Mesendoderm (in vitro differentiated cells): ENCODE measurements around the gene EFCAB10.

ENCODE experiments used
- DNase-seq: peaks from one replicate; pipeline ENCODE4 v3.0.0; 2013
- H2AK5ac ChIP-seq: 2 replicates; pipeline ENCODE4 v1.6.1; 2013; ENCODE audit warnings: low read length, inconsistent platforms
- H2BK120ac ChIP-seq: 2 replicates; pipeline ENCODE4 v1.6.1; 2013; ENCODE audit warnings: low read depth, mild to moderate bottlenecking, low read length, moderate library complexity, mixed read lengths
- H2BK15ac ChIP-seq: replicated peaks from 2 replicates; pipeline ENCODE4 v1.6.1; 2013; ENCODE audit warnings: low read depth, mild to moderate bottlenecking, moderate library complexity
- H2BK5ac ChIP-seq: 2 replicates; pipeline ENCODE4 v1.6.1; 2013; ENCODE audit warnings: low read length, inconsistent platforms
- H3K18ac ChIP-seq: 2 replicates; pipeline ENCODE4 v1.6.1; 2013; ENCODE audit warnings: mild to moderate bottlenecking, low read length, mixed read lengths
- H3K23ac ChIP-seq: one replicate; pipeline ENCODE4 v1.6.1; 2013; ENCODE audit warnings: low read length
- H3K27ac ChIP-seq: 2 replicates; pipeline ENCODE4 v1.5.1; 2013; ENCODE audit warnings: low read depth, mild to moderate bottlenecking, inconsistent platforms, low read length, moderate library complexity
- H3K27me3 ChIP-seq: 2 replicates; pipeline ENCODE4 v1.6.1; 2013; ENCODE audit warnings: low read length, control low read depth, mild to moderate bottlenecking, inconsistent platforms; ENCODE audit not compliant: insufficient read depth, poor library complexity
- H3K36me3 ChIP-seq: 2 replicates; pipeline ENCODE4 v1.6.1; 2013; ENCODE audit warnings: low read length, inconsistent platforms; ENCODE audit not compliant: control insufficient read depth, insufficient read depth
- H3K4ac ChIP-seq: one replicate; pipeline ENCODE4 v1.6.1; 2013; ENCODE audit warnings: low read depth, mild to moderate bottlenecking, low read length, moderate library complexity
- H3K4me1 ChIP-seq: 2 replicates; pipeline ENCODE4 v1.6.1; 2013; ENCODE audit warnings: low read depth, low read length, inconsistent platforms; ENCODE audit not compliant: control insufficient read depth
- H3K4me2 ChIP-seq: 2 replicates; pipeline ENCODE4 v1.6.1; 2013; ENCODE audit warnings: low read length
- H3K4me3 ChIP-seq: 2 replicates; pipeline ENCODE4 v1.5.1; 2013; ENCODE audit warnings: mild to moderate bottlenecking, low read length
- H3K56ac ChIP-seq: one replicate; pipeline ENCODE4 v1.6.1; 2013; ENCODE audit warnings: low read length
- H3K79me1 ChIP-seq: 2 replicates; pipeline ENCODE4 v1.6.1; 2013; ENCODE audit warnings: low read length, inconsistent platforms
- H3K79me2 ChIP-seq: 2 replicates; pipeline ENCODE4 v1.6.1; 2013; ENCODE audit warnings: mild to moderate bottlenecking, low read length; ENCODE audit not compliant: control insufficient read depth, insufficient read depth
- H3K9ac ChIP-seq: 2 replicates; pipeline ENCODE4 v1.6.1; 2013; ENCODE audit warnings: low read length, inconsistent platforms
- H4K5ac ChIP-seq: one replicate; pipeline ENCODE4 v1.6.1; 2013; ENCODE audit warnings: low read length
- H4K8ac ChIP-seq: one replicate; pipeline ENCODE4 v1.6.1; 2013; ENCODE audit warnings: low read depth, mild to moderate bottlenecking, control low read depth, low read length, moderate library complexity
- WGBS: extraction: QIAGEN DNeasy Blood & Tissue Kit; methylation state at CpG from one replicate; pipeline ENCODE4 v1.1.7; 2013; ENCODE audit warnings: low lambda C conversion rate, missing lambda C conversion rate; ENCODE audit not compliant: insufficient coverage; ENCODE audit errors: extremely low coverage; 5-methylcytosine and 5-hydroxymethylcytosine counted together

Gene EFCAB10

DNA sequence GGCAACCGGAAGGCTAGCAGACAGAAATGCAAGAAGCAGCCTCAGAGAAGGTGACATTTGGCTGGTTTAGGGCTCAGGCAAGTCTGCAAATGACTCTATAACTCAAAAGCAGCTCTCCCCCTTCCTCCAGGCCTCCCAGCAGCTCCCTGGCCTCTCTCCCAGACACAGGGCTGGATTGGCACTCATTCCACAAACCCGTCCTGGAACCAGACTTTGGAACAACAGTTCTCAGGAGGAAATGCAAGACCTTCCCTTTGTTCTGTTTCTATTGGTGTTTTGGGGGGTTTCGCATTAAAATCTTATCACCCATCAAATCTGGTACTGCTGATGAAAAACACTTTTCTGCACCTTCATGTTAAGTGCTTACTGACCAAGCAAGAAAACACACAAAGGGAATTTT lies 40.3 kb upstream of the EFCAB10 start:
- Histone ChIP-seq H3K79me2 (no peaks in the 10 kb centered on the region), H3K27ac (no peak overlapping the region), H3K4ac (no peak overlapping the region), H2BK5ac (no peak overlapping the region), H3K56ac (no peak overlapping the region), H3K9ac (no peak overlapping the region), H3K4me2 (no peak overlapping the region), H2AK5ac (no peak overlapping the region), H4K8ac (no peak overlapping the region), H3K4me3 (no peak overlapping the region), H3K18ac (no peak overlapping the region), H3K79me1 (peaks cover 2% of the 10 kb centered on the region), H4K5ac (no peak overlapping the region), H2BK15ac (no peak overlapping the region), H3K27me3 (no peaks in the 10 kb centered on the region), H3K4me1 (no peaks in the 10 kb centered on the region), H2BK120ac (no peak overlapping the region), H3K36me3 (no peaks in the 10 kb centered on the region), H3K23ac (no peak overlapping the region)
- DNase-seq = no peak
- no CpG with 5 or more reads among the region's 3 CpGs for WGBS

DNA sequence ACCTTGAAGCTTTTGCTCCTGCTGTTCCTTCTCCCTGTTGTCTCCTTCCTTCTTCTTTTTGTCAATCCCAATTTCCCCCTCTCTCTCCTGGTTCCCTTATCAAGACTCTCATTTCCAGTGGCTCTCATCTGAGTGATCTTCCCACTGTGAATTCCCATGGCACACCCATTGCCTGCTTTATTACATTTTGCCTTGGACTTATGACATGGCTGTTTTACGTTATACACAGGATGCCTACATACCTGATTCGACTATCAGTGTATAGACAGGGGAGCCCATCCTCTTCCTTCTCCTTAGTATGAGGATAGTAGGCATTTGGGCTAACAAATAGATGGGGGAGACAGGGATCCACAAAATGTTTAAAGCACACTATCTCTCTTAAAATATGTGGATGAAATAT lies 39.9 kb upstream of the EFCAB10 start:
- H3K36me3 ChIP-seq = no peaks in the 10 kb centered on the region

DNA sequence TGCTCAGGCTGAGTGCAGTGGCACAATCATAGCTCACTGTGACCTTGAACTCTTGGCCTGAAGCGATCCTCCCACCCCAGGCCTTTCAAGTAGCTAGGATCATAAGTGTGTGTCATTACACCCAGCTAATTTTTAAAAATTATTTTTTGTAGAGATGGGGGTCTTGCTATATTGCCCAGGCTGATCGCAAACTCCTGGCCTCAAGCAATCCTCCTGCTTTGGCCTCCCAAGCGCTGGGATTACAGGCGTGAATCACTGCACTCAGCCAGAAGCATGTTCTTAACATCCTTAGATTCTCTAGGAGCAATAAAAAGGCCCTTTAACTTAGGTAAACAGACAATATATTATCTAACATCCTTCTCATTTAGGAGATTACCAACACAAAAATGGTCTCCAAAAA lies 38.3 kb upstream of the EFCAB10 start:
- H3K36me3 ChIP-seq = no peaks in the 10 kb centered on the region
- WGBS = no CpG with 5 or more reads among the region's 4 CpGs
- no peak overlapping the region for H3K4me3 ChIP-seq
- H3K9ac ChIP-seq = no peak overlapping the region
- H3K27ac ChIP-seq = no peak overlapping the region
- H3K27me3 ChIP-seq = no peaks in the 10 kb centered on the region
- no peak overlapping the region for H3K23ac ChIP-seq
- H4K5ac ChIP-seq = no peak overlapping the region
- no peak overlapping the region for H3K4ac ChIP-seq
- no peak overlapping the region for H3K4me2 ChIP-seq
- no peak overlapping the region for H2BK120ac ChIP-seq
- H3K56ac ChIP-seq = no peak overlapping the region
- H2AK5ac ChIP-seq = no peak overlapping the region
- H3K4me1 ChIP-seq = no peaks in the 10 kb centered on the region
- H3K18ac ChIP-seq = no peak overlapping the region
- no peaks in the 10 kb centered on the region for H3K79me2 ChIP-seq
- peaks cover 2% of the 10 kb centered on the region for H3K79me1 ChIP-seq
- no peak overlapping the region for H4K8ac ChIP-seq
- DNase-seq = no peak
- H2BK5ac ChIP-seq = no peak overlapping the region
- no peak overlapping the region for H2BK15ac ChIP-seq

More for the DNA sequence above, 39.9 kb upstream of the EFCAB10 start:
- H3K18ac ChIP-seq = no peak overlapping the region
- H2BK15ac ChIP-seq = no peak overlapping the region
- no peaks in the 10 kb centered on the region for H3K27me3 ChIP-seq
- H2BK5ac ChIP-seq = no peak overlapping the region
- no peak overlapping the region for H3K56ac ChIP-seq
- no peak overlapping the region for H2BK120ac ChIP-seq
- H3K4ac ChIP-seq = no peak overlapping the region
- no peak overlapping the region for H3K4me2 ChIP-seq
- no peak for DNase-seq
- H4K8ac ChIP-seq = no peak overlapping the region
- H3K4me3 ChIP-seq = no peak overlapping the region
- no CpG with 5 or more reads among the region's 2 CpGs for WGBS
- no peak overlapping the region for H3K23ac ChIP-seq
- no peak overlapping the region for H4K5ac ChIP-seq
- no peaks in the 10 kb centered on the region for H3K79me2 ChIP-seq
- no peak overlapping the region for H3K27ac ChIP-seq
- H2AK5ac ChIP-seq = no peak overlapping the region
- no peaks in the 10 kb centered on the region for H3K4me1 ChIP-seq
- no peak overlapping the region for H3K9ac ChIP-seq
- H3K79me1 ChIP-seq = peaks cover 2% of the 10 kb centered on the region

DNA sequence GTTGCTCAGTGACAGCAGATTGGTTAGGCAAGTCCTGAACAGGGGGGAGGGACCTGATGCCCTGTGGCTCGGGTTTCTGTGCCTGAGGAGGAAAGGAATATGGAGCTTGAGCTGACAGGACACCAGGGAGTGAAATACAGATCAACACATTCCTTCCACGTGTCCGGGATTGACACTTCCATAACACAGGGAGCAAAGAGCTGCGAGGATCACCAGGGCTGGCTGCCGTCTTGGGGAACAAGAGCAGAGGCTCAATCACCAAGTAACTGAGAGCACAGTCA lies 36.7 kb upstream of the EFCAB10 start:
- H4K5ac ChIP-seq = no peak overlapping the region
- H2BK120ac ChIP-seq = no peak overlapping the region
- no peaks in the 10 kb centered on the region for H3K4me1 ChIP-seq
- no peak overlapping the region for H3K27ac ChIP-seq
- no peak for DNase-seq
- no peak overlapping the region for H2BK5ac ChIP-seq
- no peak overlapping the region for H3K56ac ChIP-seq
- H3K4me2 ChIP-seq = no peak overlapping the region
- H3K4me3 ChIP-seq = no peak overlapping the region
- no peak overlapping the region for H3K18ac ChIP-seq
- no peak overlapping the region for H2BK15ac ChIP-seq
- H3K79me2 ChIP-seq = no peaks in the 10 kb centered on the region
- H2AK5ac ChIP-seq = no peak overlapping the region
- no peak overlapping the region for H3K23ac ChIP-seq
- WGBS = no CpG with 5 or more reads among the region's 5 CpGs
- H4K8ac ChIP-seq = no peak overlapping the region
- peaks cover 6% of the 10 kb centered on the region for H3K36me3 ChIP-seq
- H3K79me1 ChIP-seq = peaks cover 2% of the 10 kb centered on the region
- no peaks in the 10 kb centered on the region for H3K27me3 ChIP-seq
- no peak overlapping the region for H3K4ac ChIP-seq
- H3K9ac ChIP-seq = no peak overlapping the region

DNA sequence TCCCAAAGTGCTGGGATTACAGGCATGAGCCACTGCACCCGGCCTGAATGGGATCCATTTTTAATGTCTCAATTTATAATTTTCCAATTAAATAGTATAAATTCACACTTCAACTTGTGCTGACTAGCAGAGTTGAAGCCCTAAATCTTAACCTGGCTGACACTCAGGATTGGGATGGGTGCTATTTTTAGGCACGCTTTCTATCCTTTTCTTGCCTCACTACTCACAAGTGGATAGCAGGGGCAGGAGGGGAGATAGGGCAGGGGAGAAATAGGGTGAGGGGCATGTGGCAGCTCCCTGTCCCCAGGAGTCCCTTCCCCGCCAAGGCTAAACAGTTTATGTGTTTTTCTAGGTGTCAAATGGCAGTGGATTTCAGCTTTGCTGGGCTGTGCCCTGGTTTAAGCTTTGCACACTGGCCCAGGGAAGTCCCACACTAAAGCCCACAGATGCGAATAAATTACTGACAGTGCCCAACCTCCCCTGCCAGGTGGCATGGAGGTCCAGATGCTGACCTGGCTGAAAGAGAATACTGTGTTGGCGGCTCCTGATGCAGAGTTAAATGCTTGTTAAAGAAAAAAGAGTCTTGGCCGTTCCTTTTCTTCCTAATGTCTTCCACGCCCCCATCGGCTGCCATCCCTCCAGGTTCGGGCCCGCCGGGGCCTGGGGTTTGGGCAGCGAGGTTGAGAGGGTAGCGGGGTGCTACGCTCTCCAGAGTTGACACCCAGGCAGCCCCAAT lies 36.2 kb upstream of the EFCAB10 start:
- Histone ChIP-seq H2AK5ac (no peak overlapping the region), H4K8ac (no peak overlapping the region), H2BK15ac (no peak overlapping the region), H3K79me1 (no peaks in the 10 kb centered on the region), H3K4me1 (no peaks in the 10 kb centered on the region), H3K4me2 (no peak overlapping the region), H2BK120ac (no peak overlapping the region), H3K36me3 (peaks cover 6% of the 10 kb centered on the region), H3K27ac (no peak overlapping the region), H2BK5ac (no peak overlapping the region), H3K56ac (no peak overlapping the region), H3K27me3 (no peaks in the 10 kb centered on the region), H3K4ac (no peak overlapping the region), H3K79me2 (no peaks in the 10 kb centered on the region), H3K4me3 (no peak overlapping the region), H3K23ac (no peak overlapping the region), H4K5ac (no peak overlapping the region), H3K18ac (no peak overlapping the region), H3K9ac (no peak overlapping the region)
- WGBS = no CpG with 5 or more reads among the region's 14 CpGs
- DNase-seq = no peak

DNA sequence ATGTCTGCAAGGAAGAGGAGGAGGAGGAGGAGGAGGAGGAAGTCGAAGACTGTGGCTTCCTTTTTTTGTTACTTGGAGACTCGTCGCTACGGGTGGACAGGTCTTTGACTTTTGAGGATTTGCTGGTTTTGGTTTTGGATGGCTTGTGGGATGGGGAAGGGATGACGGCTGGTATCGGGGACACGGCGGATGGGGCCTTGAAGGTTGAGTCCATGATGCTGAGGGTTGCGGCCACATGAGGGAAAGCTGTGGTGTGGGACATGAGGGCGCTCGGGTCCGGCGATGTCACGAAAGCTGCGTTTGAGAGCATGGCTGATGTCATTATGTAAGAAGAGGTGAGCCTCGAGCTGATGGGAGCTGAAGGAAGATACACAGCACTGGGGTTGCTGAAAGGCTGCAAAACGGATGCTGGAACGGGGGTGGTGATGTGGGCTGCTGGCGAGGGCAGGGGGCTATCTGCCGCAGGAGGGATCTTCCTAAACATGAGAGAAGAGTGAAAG lies 33.1 kb upstream of the EFCAB10 start:
- Histone ChIP-seq H3K4me3 (no peak overlapping the region), H4K8ac (no peak overlapping the region), H3K9ac (no peak overlapping the region), H3K18ac (no peak overlapping the region), H3K23ac (no peak overlapping the region), H3K4me2 (no peak overlapping the region), H3K79me2 (no peaks in the 10 kb centered on the region), H3K27me3 (no peaks in the 10 kb centered on the region), H3K4ac (no peak overlapping the region), H3K79me1 (no peaks in the 10 kb centered on the region), H2BK5ac (no peak overlapping the region), H2BK15ac (no peak overlapping the region), H4K5ac (no peak overlapping the region), H3K27ac (no peak overlapping the region), H3K56ac (no peak overlapping the region), H2BK120ac (no peak overlapping the region), H2AK5ac (no peak overlapping the region), H3K36me3 (peaks cover 6% of the 10 kb centered on the region), H3K4me1 (no peaks in the 10 kb centered on the region)
- WGBS = no CpG with 5 or more reads among the region's 20 CpGs
- DNase-seq = no peak
